WTC11 (cell line): Measurements from ENCODE around the gene SNX13. TPM values are rescaled to one million over a fixed set of nuclear protein-coding genes. Genes with fewer than 3 reads are reported as not detected.

Source experiments
- ATAC-seq: fragments of 200-7000 bp; cut with Tn5 transposase; 2 replicates; pipeline ENCODE4 v1.10.0; 2021; ENCODE audit warnings: mild to moderate bottlenecking, moderate library complexity
- CTCF ChIA-PET: fragments of 300-600 bp; sonication (Branson Sonifier 250); formaldehyde crosslinking; loops from one replicate; lab custom pipeline; 2021; ENCODE audit warnings: antibody characterized with exemption; lab: Charles Lee
- POLR2A ChIA-PET: fragments of 350-600 bp; sonication (Branson Sonifier 250); formaldehyde crosslinking; loops from one replicate; lab custom pipeline; 2021; ENCODE audit warnings: antibody characterized with exemption; lab: Charles Lee
- DNase-seq: peaks from one replicate; pipeline ENCODE4 v3.0.0; 2021; ENCODE audit warnings: low spot score
- H3K27ac Mint-ChIP-seq: 2 replicates; pipeline ENCODE4 v1.8.0; 2021; ENCODE audit warnings: mixed read lengths
- H3K27me3 Mint-ChIP-seq: 2 replicates; pipeline ENCODE4 v1.8.0; 2021; ENCODE audit warnings: low read depth, mild to moderate bottlenecking, moderate library complexity, mixed read lengths
- H3K36me3 Mint-ChIP-seq: 2 replicates; pipeline ENCODE4 v1.8.0; 2021; ENCODE audit warnings: mixed read lengths
- H3K4me1 Mint-ChIP-seq: 2 replicates; pipeline ENCODE4 v1.8.0; 2022; ENCODE audit warnings: mixed read lengths
- H3K4me3 Mint-ChIP-seq: 2 replicates; pipeline ENCODE4 v1.8.0; 2021; ENCODE audit warnings: mild to moderate bottlenecking, moderate library complexity, mixed read lengths
- H3K9me3 Mint-ChIP-seq: 2 replicates; pipeline ENCODE4 v1.8.0; 2021; ENCODE audit warnings: mixed read lengths
- ATF6 ChIP-seq: sonication (generic); formaldehyde crosslinking; IDR thresholded peaks from 2 replicates; pipeline ENCODE4 v1.8.1; 2023; ENCODE audit warnings: mild to moderate bottlenecking, missing genetic modification reagents
- CREB1 ChIP-seq: sonication (generic); formaldehyde crosslinking; IDR thresholded peaks from 2 replicates; pipeline ENCODE4 v1.8.0; 2023; ENCODE audit warnings: mild to moderate bottlenecking, missing genetic modification reagents
- E2F5 ChIP-seq: sonication (generic); formaldehyde crosslinking; IDR thresholded peaks from 2 replicates; pipeline ENCODE4 v1.8.1; 2022; ENCODE audit warnings: mild to moderate bottlenecking, moderate library complexity, missing genetic modification reagents
- ELF4 ChIP-seq: sonication (generic); formaldehyde crosslinking; IDR thresholded peaks from 2 replicates; pipeline ENCODE4 v1.8.1; 2022; ENCODE audit warnings: low read depth, mild to moderate bottlenecking, moderate library complexity, missing genetic modification reagents
- ESRRA ChIP-seq: sonication (generic); formaldehyde crosslinking; IDR thresholded peaks from 2 replicates; pipeline ENCODE4 v1.8.1; 2022; ENCODE audit warnings: mild to moderate bottlenecking, missing genetic modification reagents, borderline replicate concordance
- ETV6 ChIP-seq: sonication (generic); formaldehyde crosslinking; IDR thresholded peaks from 2 replicates; pipeline ENCODE4 v1.8.1; 2022; ENCODE audit warnings: mild to moderate bottlenecking, missing genetic modification reagents
- IRF2 ChIP-seq: sonication (generic); formaldehyde crosslinking; IDR thresholded peaks from 2 replicates; pipeline ENCODE4 v1.8.0; 2022; ENCODE audit warnings: low read depth, missing genetic modification reagents, borderline replicate concordance
- MAX ChIP-seq: sonication (generic); formaldehyde crosslinking; IDR thresholded peaks from 2 replicates; pipeline ENCODE4 v1.8.0; 2022; ENCODE audit warnings: mild to moderate bottlenecking, missing genetic modification reagents
- NFATC4 ChIP-seq: fragments of 250-450 bp; sonication (Bioruptor Pico); IDR thresholded peaks from 2 replicates; pipeline ENCODE4 v1.9.0; 2021; ENCODE audit warnings: mild to moderate bottlenecking
- NR1H2 ChIP-seq: sonication (generic); formaldehyde crosslinking; IDR thresholded peaks from 2 replicates; pipeline ENCODE4 v1.9.0; 2021; ENCODE audit warnings: mild to moderate bottlenecking, moderate library complexity, missing genetic modification reagents
- NR2C2 ChIP-seq: sonication (generic); formaldehyde crosslinking; IDR thresholded peaks from 2 replicates; pipeline ENCODE4 v1.8.0; 2022; ENCODE audit warnings: mild to moderate bottlenecking, missing genetic modification reagents
- NR3C1 ChIP-seq: sonication (generic); formaldehyde crosslinking; conservative IDR thresholded peaks from 2 replicates; pipeline ENCODE4 v1.8.1; 2023; ENCODE audit warnings: low read depth, mild to moderate bottlenecking, missing genetic modification reagents
- PREB ChIP-seq: sonication (generic); formaldehyde crosslinking; IDR thresholded peaks from 2 replicates; pipeline ENCODE4 v1.8.1; 2022; ENCODE audit warnings: mild to moderate bottlenecking, missing genetic modification reagents, moderate library complexity, borderline replicate concordance
- STAT6 ChIP-seq: sonication (generic); formaldehyde crosslinking; conservative IDR thresholded peaks from 2 replicates; pipeline ENCODE4 v1.8.1; 2023; ENCODE audit warnings: mild to moderate bottlenecking, low read depth, missing genetic modification reagents, moderate library complexity
- TEAD1 ChIP-seq: sonication (generic); formaldehyde crosslinking; IDR thresholded peaks from 2 replicates; pipeline ENCODE4 v1.8.0; 2022; ENCODE audit warnings: mild to moderate bottlenecking, missing genetic modification reagents
- USF2 ChIP-seq: sonication (generic); formaldehyde crosslinking; IDR thresholded peaks from 2 replicates; pipeline ENCODE4 v1.8.1; 2023; ENCODE audit warnings: mild to moderate bottlenecking, missing genetic modification reagents, moderate library complexity
- ZNF263 ChIP-seq: sonication (generic); formaldehyde crosslinking; IDR thresholded peaks from 2 replicates; pipeline ENCODE4 v1.8.1; 2022; ENCODE audit warnings: low read depth, mild to moderate bottlenecking, moderate library complexity, missing genetic modification reagents
- ZNF281 ChIP-seq: sonication (generic); formaldehyde crosslinking; IDR thresholded peaks from 2 replicates; pipeline ENCODE4 v1.8.0; 2023; ENCODE audit warnings: mild to moderate bottlenecking, missing genetic modification reagents
- ZNF317 ChIP-seq: sonication (generic); formaldehyde crosslinking; IDR thresholded peaks from 2 replicates; pipeline ENCODE4 v1.8.1; 2023; ENCODE audit warnings: low read depth, mild to moderate bottlenecking, moderate library complexity, missing genetic modification reagents, borderline replicate concordance
- ZNF425 ChIP-seq: fragments of 250-450 bp; sonication (Bioruptor Pico); conservative IDR thresholded peaks from 2 replicates; pipeline ENCODE4 v1.9.0; 2021; ENCODE audit warnings: mild to moderate bottlenecking
- total RNA-seq: library from RNA; stranded (reverse); gene quantifications from 3 replicates; pipeline ENCODE4 v1.2.3, GENCODE V29; 2021

The SNX13 gene
- total RNA-seq, 1 experiment from 2014 or later = 27.5 TPM

- TF ChIP-seq IRF2 (CRISPR knock-in tag) (no peak), ZNF263 (CRISPR knock-in tag) (no peak), E2F5 (CRISPR knock-in tag) (no peak)
Observed at GRCh38 chr7:17782216-17782549, 158.1 kb downstream of the SNX13 start (continued).

GRCh38 chr7:17781491-17782215 is 158.6 kb downstream of the SNX13 start:
- Mint-ChIP-seq H3K4me1 (peaks cover 7% of the 10 kb centered on the region), H3K4me3 (no peak overlapping the region), H3K9me3 (no peaks in the 10 kb centered on the region), H3K27ac (no peak overlapping the region), H3K36me3 (no peaks in the 10 kb centered on the region)
- DNase-seq = no peak
- ChIA-PET CTCF (no interaction called here), POLR2A (no interaction called here)
- TF ChIP-seq IRF2 (CRISPR knock-in tag) (no peak), ETV6 (CRISPR knock-in tag) (no peak), NR2C2 (CRISPR knock-in tag) (no peak), NR3C1 (CRISPR knock-in tag) (no peak), CREB1 (CRISPR knock-in tag) (no peak), NR1H2 (CRISPR knock-in tag) (no peak), NFATC4 (no peak), ELF4 (no peak), ATF6 (CRISPR knock-in tag) (no peak), ZNF425 (no peak), USF2 (CRISPR knock-in tag) (no peak), MAX (CRISPR knock-in tag) (no peak), TEAD1 (CRISPR knock-in tag) (no peak), ZNF317 (CRISPR knock-in tag) (no peak)
- TF ChIP-seq, all 79 proteins: peak for 0
- no peaks in the 10 kb centered on the region; the same call in 1 of the 2 replicates for H3K27me3 Mint-ChIP-seq
- no peak; the same call in 1 of the 2 replicates for ATAC-seq

GRCh38 chr7:17779381-17779780 is 160.9 kb downstream of the SNX13 start:
- no peaks in the 10 kb centered on the region for H3K4me1 Mint-ChIP-seq
- H3K27ac Mint-ChIP-seq = no peak overlapping the region
- H3K9me3 Mint-ChIP-seq = no peaks in the 10 kb centered on the region
- no peaks in the 10 kb centered on the region; the same call in 1 of the 2 replicates for H3K27me3 Mint-ChIP-seq
- H3K36me3 Mint-ChIP-seq = no peaks in the 10 kb centered on the region
- POLR2A ChIA-PET = no interaction called here
- no peak for ATAC-seq
- DNase-seq = no peak
- no peak overlapping the region for H3K4me3 Mint-ChIP-seq
- CTCF ChIA-PET = no interaction called here
- TF ChIP-seq STAT6 (CRISPR knock-in tag) (no peak), ESRRA (CRISPR knock-in tag) (no peak), PREB (CRISPR knock-in tag) (no peak), ZNF281 (CRISPR knock-in tag) (no peak)
